Activated CD4-positive, alpha-beta T cell treated with anti-CD3 and anti-CD28 coated beads, Interleukin-2, amount 50 U/mL, for 16 hours (primary cell): ENCODE measurements around the gene BCCIP.

Experiments
- DNase-seq: peaks from one replicate; pipeline ENCODE4 v3.0.0-alpha.2; 2020

Gene BCCIP

GRCh38 chr10:125799451-125800182 lies 23.7 kb upstream of the BCCIP start:
- DNase-seq = no peak

GRCh38 chr10:125801574-125801973 lies 21.8 kb upstream of the BCCIP start:
- no peak for DNase-seq

DNA sequence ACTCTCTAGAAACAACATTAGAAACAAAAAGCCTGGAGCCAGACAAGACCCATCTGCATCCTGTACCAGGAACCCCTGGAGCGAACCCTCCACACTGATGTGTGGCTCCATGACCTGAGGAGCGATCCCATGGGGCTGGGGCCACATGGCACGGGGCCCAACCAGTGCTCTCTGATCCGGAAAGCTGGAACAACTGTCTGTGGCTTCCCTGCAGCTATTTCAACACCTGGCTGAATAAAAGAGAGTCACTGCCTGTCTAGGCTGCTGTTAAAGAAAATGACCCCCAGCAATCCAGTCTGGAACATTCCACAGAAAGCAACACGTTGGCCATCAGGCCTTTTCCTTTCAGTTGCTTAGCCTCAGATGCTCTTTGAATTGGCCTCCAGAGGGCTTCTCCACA lies 21.2 kb upstream of the BCCIP start:
- no peak for DNase-seq

DNA sequence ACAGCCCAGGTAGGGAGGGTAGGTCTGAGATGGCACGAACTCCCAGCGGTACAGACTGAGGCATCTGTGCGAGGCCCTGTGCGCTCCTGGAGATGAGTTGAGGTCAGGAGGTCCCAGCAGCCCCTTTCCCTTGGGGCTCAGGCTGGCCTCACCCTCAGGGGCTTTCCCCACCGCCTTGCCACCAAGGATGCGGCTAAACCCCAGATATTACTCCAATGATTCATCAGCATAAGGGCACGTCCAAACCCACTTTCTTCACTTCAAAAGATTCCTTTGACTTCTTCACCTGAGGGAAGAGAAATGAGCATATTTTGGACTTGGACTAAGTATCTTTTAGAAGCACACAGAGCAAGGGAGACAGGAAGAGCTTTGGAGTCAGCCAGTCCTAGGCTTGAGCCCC lies 20.6 kb upstream of the BCCIP start:
- DNase-seq = no peak

DNA sequence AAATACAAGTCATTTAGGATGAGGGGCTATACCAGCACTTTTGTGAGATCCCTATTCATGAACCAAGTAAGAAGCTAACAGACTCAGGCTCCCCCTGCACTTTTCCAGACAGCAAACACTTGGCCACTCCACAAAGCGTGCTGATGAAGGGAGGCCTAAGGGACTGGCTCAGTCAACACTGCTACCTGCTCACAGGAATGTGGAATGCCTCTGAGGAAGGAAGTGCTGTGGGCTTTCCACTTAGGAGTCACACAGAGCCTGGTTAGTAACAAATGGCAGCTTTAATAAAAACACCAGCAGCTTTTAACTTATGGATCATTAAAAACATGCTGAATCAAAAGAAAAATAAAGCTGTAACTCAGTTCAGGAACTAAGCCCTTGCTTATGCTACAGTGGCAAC lies 15.3 kb upstream of the BCCIP start:
- DNase-seq = no peak

GRCh38 chr10:125811251-125811650 lies 12.1 kb upstream of the BCCIP start:
- no peak for DNase-seq

DNA sequence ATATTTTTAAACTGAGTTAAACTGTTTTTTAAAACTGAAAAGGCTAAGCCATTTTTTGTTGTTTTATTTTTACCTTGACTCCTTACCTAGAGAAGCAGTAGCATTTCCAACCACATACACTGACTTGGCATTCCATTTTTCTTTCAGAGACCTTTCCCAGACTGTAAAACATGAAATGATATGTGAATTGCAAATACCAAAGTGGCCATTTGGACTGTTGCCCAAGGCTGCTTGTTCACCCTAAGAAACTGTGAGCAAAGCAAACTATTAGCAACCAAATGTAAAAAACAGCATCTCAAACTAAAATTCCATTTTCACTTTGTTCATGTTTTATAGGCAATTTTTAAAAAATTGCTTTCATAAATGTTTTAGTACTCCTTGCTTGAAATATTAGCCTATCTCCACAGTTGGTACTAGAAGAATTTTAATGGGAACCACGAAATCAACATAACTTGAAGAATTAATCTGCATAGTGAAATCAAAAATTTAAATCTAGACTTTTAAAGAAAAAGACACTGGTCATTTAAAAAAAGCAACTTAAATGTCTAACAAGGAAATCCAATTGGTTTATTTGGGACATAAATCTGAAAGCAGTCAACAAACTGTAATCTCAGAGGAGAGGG lies 11.1 kb upstream of the BCCIP start:
- no peak for DNase-seq

DNA sequence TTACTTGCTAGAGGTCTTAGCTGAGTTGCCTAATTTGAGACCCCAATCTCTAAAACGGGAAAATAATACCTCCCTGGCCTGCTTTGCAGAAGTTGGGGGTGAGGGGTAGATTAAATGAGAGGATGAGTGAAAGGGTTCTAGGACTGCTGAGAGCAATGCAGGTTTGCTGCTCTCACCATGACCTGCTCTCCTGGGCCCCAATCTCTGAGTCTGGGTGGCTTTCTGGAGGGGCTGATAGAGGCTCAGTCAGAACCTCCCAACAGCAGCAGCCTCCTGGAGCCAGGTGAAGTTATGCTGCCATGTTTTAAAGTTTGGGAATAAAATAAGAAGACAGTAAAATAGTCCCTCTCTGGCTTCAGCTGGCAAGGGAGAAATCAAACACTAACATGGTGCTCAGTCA lies 7.6 kb upstream of the BCCIP start:
- no peak for DNase-seq

DNA sequence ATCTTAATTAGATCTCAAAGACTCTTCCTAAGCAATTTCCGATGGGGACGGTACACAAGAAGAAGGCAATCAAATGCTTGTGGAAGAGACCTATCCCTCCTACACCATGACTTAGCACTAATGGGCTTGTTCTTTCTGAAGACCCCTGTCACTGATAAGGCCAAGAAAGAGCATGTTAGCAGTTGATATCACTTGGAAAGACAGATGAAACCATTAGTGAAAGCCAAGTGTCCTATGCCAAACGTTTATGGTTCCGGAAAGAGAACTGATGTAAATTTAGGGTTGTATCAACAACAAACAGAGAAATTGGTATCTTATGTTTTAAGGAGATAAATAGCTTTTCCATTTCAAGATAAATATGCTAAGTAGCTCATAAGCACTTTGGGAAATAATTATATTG lies 6.8 kb upstream of the BCCIP start:
- no peak for DNase-seq

GRCh38 chr10:125817337-125817946 lies 5.9 kb upstream of the BCCIP start:
- no peak for DNase-seq

DNA sequence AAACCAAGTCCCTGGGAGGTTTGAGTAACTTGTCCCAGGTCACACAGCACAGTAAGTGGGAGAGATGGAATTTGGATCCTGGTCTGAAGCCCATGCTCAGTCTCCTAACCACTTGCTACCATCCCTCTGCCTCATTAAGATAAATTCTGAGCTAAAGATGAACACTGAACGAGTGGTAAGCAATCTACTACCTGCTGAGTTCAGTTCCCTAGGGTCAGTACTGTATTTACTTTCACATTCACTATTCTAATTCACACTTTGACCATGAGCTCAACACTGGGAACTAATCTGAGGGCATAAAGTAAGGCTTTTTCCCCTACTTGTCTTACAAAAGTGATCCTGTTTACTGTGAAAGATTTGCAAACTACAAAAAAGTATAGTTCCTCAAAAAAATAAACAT lies 2.6 kb upstream of the BCCIP start:
- DNase-seq = no peak

GRCh38 chr10:125823663-125824251 lies 411 bp downstream of the BCCIP start:
- DNase-seq = no peak

DNA sequence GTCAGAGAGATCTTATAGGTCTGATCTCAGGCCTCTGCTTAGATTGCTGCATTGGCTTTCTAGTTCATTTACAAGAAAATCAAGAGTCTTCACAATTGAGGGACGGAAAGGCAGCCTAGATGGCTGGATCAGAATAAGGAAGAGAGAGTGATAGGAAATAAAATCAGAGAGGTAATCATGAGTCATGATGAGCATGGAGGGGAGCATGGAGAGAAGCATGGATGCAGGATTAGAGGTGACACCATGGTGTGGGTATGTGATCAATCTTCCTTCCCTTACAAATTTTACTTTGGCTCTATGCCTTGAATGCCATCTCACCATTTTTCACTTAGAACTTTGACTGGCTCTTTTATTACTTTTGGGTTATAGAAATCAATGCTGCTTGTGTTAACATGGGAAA lies 1.4 kb downstream of the BCCIP start:
- no peak for DNase-seq

GRCh38 chr10:125827133-125827532 lies 3.8 kb downstream of the BCCIP start:
- no peak for DNase-seq

GRCh38 chr10:125828311-125828710 lies 5.0 kb downstream of the BCCIP start:
- DNase-seq = peak; percentile 58

DNA sequence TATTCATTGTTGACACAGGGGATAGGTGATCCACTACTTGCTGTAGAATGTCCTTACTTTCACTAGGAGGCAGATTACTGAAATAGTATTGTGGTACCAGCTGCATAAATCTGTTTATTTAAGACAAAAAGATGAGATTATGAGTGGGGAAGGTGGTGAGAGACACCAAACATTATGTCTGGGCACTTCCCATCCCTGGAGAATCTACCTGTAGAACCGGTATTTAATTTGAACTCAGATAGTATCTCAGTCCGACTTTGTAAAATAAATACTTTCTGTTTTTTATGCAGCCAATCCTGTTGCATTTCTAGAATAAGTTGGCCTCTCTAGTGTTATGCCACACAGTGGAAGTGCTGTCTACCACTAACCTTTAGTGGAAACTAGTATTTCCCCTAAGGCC lies 13.4 kb downstream of the BCCIP start:
- DNase-seq = no peak

- DNase-seq = no peak
Measured at GRCh38 chr10:125838802-125839575, 15.6 kb downstream of the BCCIP start.

- no peak for DNase-seq
Measured at GRCh38 chr10:125840406-125840805, 17.1 kb downstream of the BCCIP start.

- no peak for DNase-seq
Measured at GRCh38 chr10:125840955-125841354, 17.6 kb downstream of the BCCIP start.

DNA sequence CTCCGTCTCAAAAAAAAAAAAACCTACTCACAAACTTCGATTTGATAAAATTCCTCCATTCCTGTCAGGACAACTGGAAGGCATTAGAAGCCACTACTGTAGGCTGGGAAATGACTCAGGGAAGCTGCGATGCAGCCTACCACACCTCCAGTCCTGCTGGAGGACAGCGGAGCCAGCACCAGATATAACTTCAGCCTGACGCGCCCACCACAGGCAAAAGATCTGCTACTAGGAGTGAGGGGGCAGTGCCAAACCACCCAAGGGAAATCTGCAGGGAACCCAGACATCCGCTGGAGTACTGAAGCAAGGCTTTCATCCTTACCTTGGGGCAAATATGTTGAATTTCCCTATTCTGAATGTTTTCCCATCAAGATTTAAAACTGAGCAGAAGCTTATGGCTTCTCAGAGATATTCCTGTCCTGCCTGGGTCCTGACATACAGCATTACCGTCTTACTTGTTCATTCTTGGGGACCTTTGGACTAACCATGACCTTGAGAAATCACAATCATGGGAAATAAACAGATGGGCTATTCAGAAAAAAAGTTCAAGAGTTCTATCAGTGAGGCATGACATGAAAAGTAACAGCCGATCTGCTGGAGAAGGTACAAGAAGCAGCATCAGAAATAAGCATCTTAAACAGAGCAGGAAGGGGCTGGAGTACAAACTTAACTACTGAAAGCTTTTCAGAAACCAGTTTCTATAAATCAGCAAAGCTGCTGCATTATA lies 20.4 kb downstream of the BCCIP start:
- no peak for DNase-seq

DNA sequence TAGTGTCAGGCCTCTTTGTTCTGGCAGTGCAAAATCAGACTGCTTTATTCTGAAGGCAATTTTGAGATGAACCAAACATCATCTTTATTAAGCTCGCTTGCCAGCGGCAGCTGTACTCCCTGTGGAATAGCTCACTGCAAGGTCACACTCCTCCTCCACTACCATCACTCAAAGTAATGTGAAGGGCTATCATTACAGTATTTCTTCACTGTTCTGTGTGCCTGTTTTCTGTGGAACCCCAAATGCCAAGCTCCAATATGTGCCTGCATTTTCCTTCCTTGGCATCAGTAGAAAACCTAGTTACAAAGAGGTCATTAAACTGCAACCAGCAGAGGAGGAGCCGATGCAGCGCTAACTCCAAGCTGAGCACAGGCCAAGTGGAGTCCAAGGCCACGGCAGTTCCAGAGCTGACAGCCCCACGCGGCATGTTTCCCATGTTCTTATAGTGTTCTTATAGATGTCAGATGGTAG lies 21.4 kb downstream of the BCCIP start:
- no peak for DNase-seq

GRCh38 chr10:125845617-125846016 lies 22.3 kb downstream of the BCCIP start:
- DNase-seq = no peak
